SH-SY5Y (cell line): ENCODE data around the gene PLA2G4F.
A peak's percentile ranks its signal among the peaks of the same experiment; 100 is the strongest.

Source experiments
- GATA2 ChIP-seq: IDR thresholded peaks from 2 replicates; pipeline ENCODE4 v1.6.1; 2011; ENCODE audit warnings: mild to moderate bottlenecking, low read depth, low read length
- GATA3 ChIP-seq: IDR thresholded peaks from 2 replicates; pipeline ENCODE4 v1.6.1; 2011; ENCODE audit warnings: low read depth, mild to moderate bottlenecking, low read length, moderate library complexity

Gene PLA2G4F, protein sequence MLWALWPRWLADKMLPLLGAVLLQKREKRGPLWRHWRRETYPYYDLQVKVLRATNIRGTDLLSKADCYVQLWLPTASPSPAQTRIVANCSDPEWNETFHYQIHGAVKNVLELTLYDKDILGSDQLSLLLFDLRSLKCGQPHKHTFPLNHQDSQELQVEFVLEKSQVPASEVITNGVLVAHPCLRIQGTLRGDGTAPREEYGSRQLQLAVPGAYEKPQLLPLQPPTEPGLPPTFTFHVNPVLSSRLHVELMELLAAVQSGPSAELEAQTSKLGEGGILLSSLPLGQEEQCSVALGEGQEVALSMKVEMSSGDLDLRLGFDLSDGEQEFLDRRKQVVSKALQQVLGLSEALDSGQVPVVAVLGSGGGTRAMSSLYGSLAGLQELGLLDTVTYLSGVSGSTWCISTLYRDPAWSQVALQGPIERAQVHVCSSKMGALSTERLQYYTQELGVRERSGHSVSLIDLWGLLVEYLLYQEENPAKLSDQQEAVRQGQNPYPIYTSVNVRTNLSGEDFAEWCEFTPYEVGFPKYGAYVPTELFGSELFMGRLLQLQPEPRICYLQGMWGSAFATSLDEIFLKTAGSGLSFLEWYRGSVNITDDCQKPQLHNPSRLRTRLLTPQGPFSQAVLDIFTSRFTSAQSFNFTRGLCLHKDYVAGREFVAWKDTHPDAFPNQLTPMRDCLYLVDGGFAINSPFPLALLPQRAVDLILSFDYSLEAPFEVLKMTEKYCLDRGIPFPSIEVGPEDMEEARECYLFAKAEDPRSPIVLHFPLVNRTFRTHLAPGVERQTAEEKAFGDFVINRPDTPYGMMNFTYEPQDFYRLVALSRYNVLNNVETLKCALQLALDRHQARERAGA

GRCh38 chr15:42156243-42156922 is at the start of gene PLA2G4F:
TSS of gene PLA2G4F (minus strand) at chr15:42156636. CDS start at chr15:42156549, 87 bp downstream.
- TF ChIP-seq GATA2, result no peak
- no peak for TF ChIP-seq GATA3

DNA sequence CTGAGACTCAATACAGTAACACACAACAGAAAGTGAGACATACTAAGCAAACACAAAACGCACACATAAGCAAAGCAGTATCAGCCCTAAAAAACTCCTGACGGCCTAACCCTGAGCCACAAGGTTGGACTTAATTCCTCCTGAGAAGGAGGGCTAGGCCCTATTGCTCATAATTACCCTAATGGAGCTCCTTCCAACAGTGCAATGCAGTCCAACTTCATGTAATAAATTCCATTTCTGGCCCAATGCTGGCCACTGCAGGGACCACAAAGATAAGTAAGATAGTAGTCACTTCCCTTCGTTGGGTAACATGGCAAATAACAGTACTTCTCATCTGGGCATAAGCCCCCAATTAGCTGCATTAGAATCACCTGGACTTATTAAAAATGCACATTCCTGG is 47.5 kb upstream of the PLA2G4F start:
- no peak for TF ChIP-seq GATA2
- TF ChIP-seq GATA3, result no peak

GRCh38 chr15:42202653-42203052 is 46.2 kb upstream of the PLA2G4F start:
- TF ChIP-seq GATA3, result 0 out of 2 replicates have a peak, but pooled peaks have one; percentile 19
- peak; percentile 39; the same call in 1 of the 2 replicates for TF ChIP-seq GATA2

GRCh38 chr15:42201801-42202200 is 45.4 kb upstream of the PLA2G4F start:
- no peak for TF ChIP-seq GATA3
- no peak for TF ChIP-seq GATA2

DNA sequence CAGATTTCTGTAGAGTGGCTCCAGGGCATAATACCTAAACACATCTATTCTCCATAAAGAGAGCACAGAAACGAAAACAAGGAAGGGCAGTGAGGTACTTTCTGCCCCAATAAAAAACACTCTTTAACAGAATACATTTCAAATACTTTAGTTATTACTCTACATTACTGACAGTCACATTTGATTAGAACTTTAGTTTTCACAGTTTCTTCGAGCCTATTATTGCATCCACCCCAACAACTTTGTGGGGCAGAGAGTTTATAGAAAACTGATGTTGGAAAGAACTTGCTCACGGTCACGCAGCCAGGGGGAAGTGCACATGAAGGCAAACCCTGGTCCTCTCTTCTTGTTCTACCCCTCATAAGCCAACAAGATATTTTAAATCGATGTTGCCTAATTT is 42.7 kb upstream of the PLA2G4F start:
- TF ChIP-seq GATA3 (no peak), GATA2 (no peak)

- TF ChIP-seq GATA3, result no peak
- no peak for TF ChIP-seq GATA2
These were observed 42.1 kb upstream of the PLA2G4F start for GRCh38 chr15:42198516-42198915.

DNA sequence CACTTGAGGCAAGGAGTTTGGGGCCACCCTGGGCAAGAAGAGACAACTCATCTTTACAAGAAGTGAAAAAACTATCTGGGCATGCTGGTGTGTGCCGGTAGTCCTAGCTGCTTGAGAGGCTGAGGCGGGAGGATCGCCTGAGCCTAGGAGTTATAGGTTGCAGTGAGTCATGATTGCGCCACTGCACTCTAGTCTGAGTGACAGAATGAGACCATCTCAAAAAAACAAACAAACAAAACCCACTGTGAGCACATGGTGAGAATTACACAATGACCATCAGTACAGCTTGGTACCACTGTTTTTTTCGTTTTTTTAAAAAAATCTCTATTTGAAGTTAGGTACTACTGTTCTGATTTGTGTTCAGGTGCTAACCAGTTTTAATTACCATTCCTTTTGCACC is 38.1 kb upstream of the PLA2G4F start:
- TF ChIP-seq GATA3, result no peak
- TF ChIP-seq GATA2, result no peak

DNA sequence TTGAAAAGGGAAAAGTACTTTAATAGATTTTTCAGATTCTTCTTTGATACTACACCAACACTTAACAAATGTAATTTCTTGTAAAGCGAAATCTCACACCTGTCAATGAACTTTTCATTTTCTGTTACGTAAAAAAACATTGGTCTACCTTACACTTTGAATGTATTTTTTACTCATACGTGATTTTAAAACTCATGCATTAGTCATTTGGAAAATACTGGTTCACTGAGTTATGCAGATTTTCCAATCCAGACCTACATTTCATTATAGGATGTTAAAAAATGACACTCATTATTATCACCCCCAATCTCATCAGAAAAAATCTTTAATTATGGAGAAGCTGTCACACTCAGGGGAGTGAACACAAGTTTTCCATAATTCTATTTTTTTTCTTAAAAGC is 36.9 kb upstream of the PLA2G4F start:
- TF ChIP-seq GATA3, result no peak
- TF ChIP-seq GATA2, result no peak

- no peak for TF ChIP-seq GATA2
- no peak for TF ChIP-seq GATA3
These were observed 35.3 kb upstream of the PLA2G4F start for GRCh38 chr15:42191610-42192346.

GRCh38 chr15:42190370-42190769 is 33.9 kb upstream of the PLA2G4F start:
- TF ChIP-seq GATA3 (no peak), GATA2 (no peak)

DNA sequence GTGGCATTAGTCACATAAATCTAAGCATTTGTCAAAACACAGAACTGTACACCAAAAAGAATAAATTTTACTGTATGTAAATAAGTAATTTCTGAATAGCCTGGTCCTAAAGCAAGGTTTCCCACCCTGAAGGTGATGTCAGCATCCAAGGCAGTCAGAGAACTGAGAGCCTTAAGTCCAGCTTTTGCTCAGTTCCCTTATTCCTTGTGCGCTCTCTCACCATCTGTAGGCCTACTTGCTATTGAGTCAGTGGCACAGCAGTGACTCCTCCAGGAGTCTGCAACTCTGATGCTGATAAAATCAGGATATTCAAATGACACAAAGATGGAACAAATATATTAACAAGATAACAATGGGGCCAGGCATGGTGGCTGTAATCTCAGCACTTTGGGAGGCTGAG is 29.4 kb upstream of the PLA2G4F start:
- TF ChIP-seq GATA3 (no peak), GATA2 (no peak)

DNA sequence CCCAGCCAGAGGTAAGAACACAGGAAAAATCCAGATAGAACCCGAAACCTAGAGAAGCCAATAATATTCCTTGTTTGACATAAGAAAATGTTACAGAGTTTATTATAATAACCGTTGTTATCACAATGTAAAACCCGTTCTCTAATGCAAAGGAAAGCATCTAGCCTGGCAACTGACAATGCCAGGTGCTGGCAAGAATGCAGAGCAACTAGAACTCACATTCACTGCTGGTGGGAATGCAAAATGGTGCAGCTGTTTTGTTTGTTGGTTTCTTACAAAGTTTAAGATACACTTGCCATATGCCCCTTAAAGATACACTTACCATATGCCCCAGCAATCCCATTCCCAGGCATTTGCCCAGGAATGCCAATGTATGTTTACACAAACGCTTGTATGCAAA is 28.3 kb upstream of the PLA2G4F start:
- TF ChIP-seq GATA3 (no peak), GATA2 (no peak)

GRCh38 chr15:42184296-42184695 is 27.9 kb upstream of the PLA2G4F start:
- TF ChIP-seq GATA2 (no peak), GATA3 (no peak)
